CD4-positive, alpha-beta T cell (primary cell): Measurements from ENCODE around the gene RASAL2. TPM values are rescaled to one million over a fixed set of nuclear protein-coding genes. Genes with fewer than 3 reads are reported as not detected.

ENCODE experiments used
- ATAC-seq: fragments of 200-7000 bp; cut with Tn5 transposase; one replicate; pipeline ENCODE4 v1.10.0; 2022; ENCODE audit warnings: mild to moderate bottlenecking; ENCODE audit not compliant: poor library complexity
- CTCF ChIA-PET: fragments of 350-600 bp; sonication (Branson Sonifier 250); formaldehyde crosslinking; loops from one replicate; lab custom pipeline; 2021; ENCODE audit warnings: antibody characterized with exemption, inconsistent platforms; lab: Charles Lee
- POLR2A ChIA-PET: fragments of 350-600 bp; sonication (Branson Sonifier 250); formaldehyde crosslinking; loops from one replicate; lab custom pipeline; 2021; ENCODE audit warnings: antibody characterized with exemption, inconsistent platforms; lab: Charles Lee
- DNase-seq, 14 experiments: peaks; one replicate each; pipeline ENCODE4 v3.0.0-alpha.2; 2013 to 2020; ENCODE audit warnings: mixed read lengths in 2 of 14
- H3K27ac ChIP-seq, 2 donors: one replicate each; pipeline versions ENCODE4 v1.5.1 to v1.7.0; 2013; ENCODE audit warnings: low read length in 2 of 2, low read depth in 1 of 2, mild to moderate bottlenecking in 1 of 2
- H3K27me3 ChIP-seq, 2 experiments: 1 replicate in 1 of 2; 2 replicates in 1 of 2; pipeline versions ENCODE4 v1.6.1 to v1.7.0; 2013; ENCODE audit warnings: low read length in 2 of 2, control low read depth in 1 of 2, mild to moderate bottlenecking in 1 of 2, moderate library complexity in 1 of 2; ENCODE audit not compliant: insufficient read depth in 2 of 2, control insufficient read depth in 1 of 2
- H3K36me3 ChIP-seq: one replicate; pipeline ENCODE4 v1.6.1; 2013; ENCODE audit warnings: low read length, control low read depth; ENCODE audit not compliant: insufficient read depth
- H3K4me1 ChIP-seq: one replicate; pipeline ENCODE4 v1.6.1; 2013; ENCODE audit warnings: low read length, control low read depth; ENCODE audit not compliant: insufficient read depth
- H3K4me3 ChIP-seq: one replicate; pipeline ENCODE4 v1.5.1; 2013; ENCODE audit warnings: mild to moderate bottlenecking, low read length, moderate library complexity
- H3K9me3 ChIP-seq, 2 experiments: 1 replicate in 1 of 2; 2 replicates in 1 of 2; pipeline versions ENCODE4 v1.6.1 to v1.7.0; 2013; ENCODE audit warnings: low read length in 2 of 2, mild to moderate bottlenecking in 2 of 2, control low read depth in 1 of 2, moderate library complexity in 1 of 2; ENCODE audit not compliant: control insufficient read depth in 1 of 2, insufficient read depth in 1 of 2
- H3K27ac Mint-ChIP-seq: one replicate; pipeline ENCODE4 v1.8.0; 2020; ENCODE audit warnings: mixed read lengths
- H3K27me3 Mint-ChIP-seq: one replicate; pipeline ENCODE4 v1.8.0; 2021; ENCODE audit warnings: mixed read lengths
- H3K36me3 Mint-ChIP-seq: one replicate; pipeline ENCODE4 v1.8.0; 2021; ENCODE audit warnings: low read depth, mixed read lengths
- H3K4me1 Mint-ChIP-seq: one replicate; pipeline ENCODE4 v1.8.0; 2021; ENCODE audit warnings: low read depth, mixed read lengths
- H3K4me3 Mint-ChIP-seq: one replicate; pipeline ENCODE4 v1.8.0; 2020; ENCODE audit warnings: mild to moderate bottlenecking, mixed read lengths
- H3K9me3 Mint-ChIP-seq: one replicate; pipeline ENCODE4 v1.8.0; 2020; ENCODE audit warnings: mixed read lengths
- CTCF ChIP-seq: fragments of 200-600 bp; IDR thresholded peaks from one replicate; pipeline ENCODE4 v1.8.0; 2022; ENCODE audit warnings: antibody characterized with exemption, mild to moderate bottlenecking
- intact Hi-C, 2 experiments: fragments of 100-400 bp; cut with DNase I in 1 of 2; cut with micrococcal nuclease in 1 of 2; formaldehyde crosslinking; loops; one replicate each; pipeline versions ENCODE4 v1.15.1 to v1.9.0; 2023 to 2025; cut with DNase I, micrococcal nuclease
- total RNA-seq, 174 experiments: library from RNA in 2 of 174; stranded (reverse) in 2 of 174; gene quantifications; one replicate each; pipeline ENCODE4 v1.2.3 and lab custom pipeline; 2021 to 2026

RASAL2 gene
- total RNA-seq, 2 experiments from 2014 or later = 0.03 TPM; not detected in 1

GRCh38 chr1:178180405-178180804 lies 86.5 kb downstream of the RASAL2 start:
- Mint-ChIP-seq H3K4me3 (no peak overlapping the region), H3K27ac (no peak overlapping the region), H3K9me3 (peaks cover 5% of the 10 kb centered on the region), H3K27me3 (no peaks in the 10 kb centered on the region), H3K4me1 (no peaks in the 10 kb centered on the region), H3K36me3 (no peaks in the 10 kb centered on the region)
- H3K9me3 ChIP-seq = peaks cover 0 to 3% of the 10 kb centered on the region in 2 experiments
- H3K27me3 ChIP-seq = no peaks in the 10 kb centered on the region
- intact Hi-C loops = no loop called here
- no peaks in the 10 kb centered on the region for H3K4me1 ChIP-seq
- DNase-seq (no peak), ATAC-seq (no peak)
- TF ChIP-seq CTCF = no peak
- ChIA-PET POLR2A (no interaction called here), CTCF (no interaction called here)
- no peak overlapping the region for H3K4me3 ChIP-seq
- H3K27ac ChIP-seq = no peak overlapping the region
- no peaks in the 10 kb centered on the region for H3K36me3 ChIP-seq

GRCh38 chr1:178183796-178184195 lies 89.9 kb downstream of the RASAL2 start:
- no peaks in the 10 kb centered on the region for H3K4me1 Mint-ChIP-seq
- ATAC-seq (no peak), DNase-seq (no peak)
- H3K4me1 ChIP-seq = no peaks in the 10 kb centered on the region
- no peak overlapping the region for H3K4me3 ChIP-seq
- H3K27ac ChIP-seq = no peak overlapping the region
- no peaks in the 10 kb centered on the region for H3K27me3 Mint-ChIP-seq
- no peaks in the 10 kb centered on the region for H3K36me3 ChIP-seq
- H3K4me3 Mint-ChIP-seq = no peak overlapping the region
- no peaks in the 10 kb centered on the region for H3K36me3 Mint-ChIP-seq
- H3K27ac Mint-ChIP-seq = no peak overlapping the region
- TF ChIP-seq CTCF = no peak
- ChIA-PET POLR2A (no interaction called here), CTCF (no interaction called here)
- peaks cover 3% of the 10 kb centered on the region for H3K9me3 Mint-ChIP-seq
- intact Hi-C loops = no loop called here
- peaks cover 0 to 3% of the 10 kb centered on the region in 2 experiments for H3K9me3 ChIP-seq
- no peaks in the 10 kb centered on the region for H3K27me3 ChIP-seq

GRCh38 chr1:178188306-178188705 lies 94.4 kb downstream of the RASAL2 start:
- H3K36me3 Mint-ChIP-seq = no peaks in the 10 kb centered on the region
- H3K4me3 ChIP-seq = no peak overlapping the region
- ChIA-PET POLR2A (no interaction called here), CTCF (no interaction called here)
- no peaks in the 10 kb centered on the region for H3K27me3 ChIP-seq
- H3K4me3 Mint-ChIP-seq = no peak overlapping the region
- no peaks in the 10 kb centered on the region for H3K4me1 Mint-ChIP-seq
- no peaks in the 10 kb centered on the region for H3K9me3 ChIP-seq
- DNase-seq = no peak
- H3K9me3 Mint-ChIP-seq = no peaks in the 10 kb centered on the region
- intact Hi-C loops = no loop called here
- H3K4me1 ChIP-seq = no peaks in the 10 kb centered on the region
- no peak overlapping the region for H3K27ac ChIP-seq
- H3K36me3 ChIP-seq = no peaks in the 10 kb centered on the region
- ATAC-seq = no peak
- TF ChIP-seq CTCF = no peak
- H3K27me3 Mint-ChIP-seq = no peaks in the 10 kb centered on the region
- no peak overlapping the region for H3K27ac Mint-ChIP-seq
